Measurements from ENCODE around the gene IL17RE.

DNA sequence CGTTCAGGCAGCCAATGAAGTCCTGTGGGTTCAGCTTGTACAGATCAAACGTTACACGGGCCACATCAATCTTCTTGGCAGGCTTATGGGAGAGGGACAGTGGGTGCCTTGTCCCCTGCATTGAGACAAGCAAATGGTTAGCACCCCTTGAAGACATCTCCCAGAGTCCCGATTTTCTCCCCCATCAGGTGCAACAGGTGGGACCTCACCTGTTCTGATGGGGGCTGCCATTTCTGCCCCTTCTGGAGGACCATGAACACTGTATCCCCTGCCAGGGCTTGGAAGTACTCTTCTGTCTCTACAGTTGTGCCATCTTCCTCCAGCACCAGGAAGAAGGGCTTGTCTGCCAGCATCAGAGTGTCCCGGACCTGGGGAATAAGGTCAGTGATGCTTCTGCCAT lies 32.7 kb upstream of the IL17RE start:
- TF ChIP-seq, protein P1, sequence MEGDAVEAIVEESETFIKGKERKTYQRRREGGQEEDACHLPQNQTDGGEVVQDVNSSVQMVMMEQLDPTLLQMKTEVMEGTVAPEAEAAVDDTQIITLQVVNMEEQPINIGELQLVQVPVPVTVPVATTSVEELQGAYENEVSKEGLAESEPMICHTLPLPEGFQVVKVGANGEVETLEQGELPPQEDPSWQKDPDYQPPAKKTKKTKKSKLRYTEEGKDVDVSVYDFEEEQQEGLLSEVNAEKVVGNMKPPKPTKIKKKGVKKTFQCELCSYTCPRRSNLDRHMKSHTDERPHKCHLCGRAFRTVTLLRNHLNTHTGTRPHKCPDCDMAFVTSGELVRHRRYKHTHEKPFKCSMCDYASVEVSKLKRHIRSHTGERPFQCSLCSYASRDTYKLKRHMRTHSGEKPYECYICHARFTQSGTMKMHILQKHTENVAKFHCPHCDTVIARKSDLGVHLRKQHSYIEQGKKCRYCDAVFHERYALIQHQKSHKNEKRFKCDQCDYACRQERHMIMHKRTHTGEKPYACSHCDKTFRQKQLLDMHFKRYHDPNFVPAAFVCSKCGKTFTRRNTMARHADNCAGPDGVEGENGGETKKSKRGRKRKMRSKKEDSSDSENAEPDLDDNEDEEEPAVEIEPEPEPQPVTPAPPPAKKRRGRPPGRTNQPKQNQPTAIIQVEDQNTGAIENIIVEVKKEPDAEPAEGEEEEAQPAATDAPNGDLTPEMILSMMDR (IDR thresholded peaks at IDR 0.05; ENCODE audit: poor library complexity, severe bottlenecking) = no peak
- TF ChIP-seq EP300 (conservative IDR thresholded peaks at IDR 0.05; ENCODE audit: poor library complexity, severe bottlenecking) = no peak
- no peak for TF ChIP-seq RAD21 (conservative IDR thresholded peaks at IDR 0.05)
- no peak for TF ChIP-seq REST (IDR thresholded peaks at IDR 0.05; ENCODE audit: borderline replicate concordance)

Measured in neural cell (in vitro differentiated cells).